ENCODE measurements around the gene CIRBP. TPM values are rescaled to one million over a fixed set of nuclear protein-coding genes. Genes with fewer than 3 reads are reported as not detected.

CIRBP gene
- total RNA-seq, 1 donor from 2014 or later = 174 TPM

GRCh38 chr19:1278713-1279660 lies 9.9 kb downstream of the CIRBP start:
- DNase-seq (ENCODE audit: low read depth) = no peak

GRCh38 chr19:1279782-1280341 lies 10.7 kb downstream of the CIRBP start:
- DNase-seq (ENCODE audit: low read depth) = peak; percentile 67

- no peak for DNase-seq (ENCODE audit: low read depth)
These were observed 11.8 kb downstream of the CIRBP start for GRCh38 chr19:1280636-1281568.

GRCh38 chr19:1281569-1282287 lies 12.6 kb downstream of the CIRBP start:
- DNase-seq (ENCODE audit: low read depth) = no peak

GRCh38 chr19:1282588-1283206 lies 13.6 kb downstream of the CIRBP start:
- no peak for DNase-seq (ENCODE audit: low read depth)

GRCh38 chr19:1283207-1283916 lies 14.2 kb downstream of the CIRBP start:
- no peak for DNase-seq (ENCODE audit: low read depth)

- DNase-seq (ENCODE audit: low read depth) = no peak
These were observed 14.8 kb downstream of the CIRBP start for GRCh38 chr19:1283917-1284292.

GRCh38 chr19:1284293-1284978 lies 15.3 kb downstream of the CIRBP start:
- DNase-seq (ENCODE audit: low read depth) = no peak

- no peak for DNase-seq (ENCODE audit: low read depth)
These were observed 16.0 kb downstream of the CIRBP start for GRCh38 chr19:1284979-1285736.

- no peak for DNase-seq (ENCODE audit: low read depth)
These were observed 16.7 kb downstream of the CIRBP start, which contains the start of gene EFNA2 for GRCh38 chr19:1285737-1286360. TSS of gene EFNA2 (plus strand) at chr19:1285873. CDS start at chr19:1286169, 296 bp downstream.

- no peak for DNase-seq (ENCODE audit: low read depth)
These were observed 17.6 kb downstream of the CIRBP start for GRCh38 chr19:1286487-1287353.

- DNase-seq (ENCODE audit: low read depth) = no peak
These were observed 18.5 kb downstream of the CIRBP start for GRCh38 chr19:1287354-1288225.

- DNase-seq (ENCODE audit: low read depth) = no peak
These were observed 19.1 kb downstream of the CIRBP start for GRCh38 chr19:1288226-1288612.

GRCh38 chr19:1288833-1289685 lies 19.9 kb downstream of the CIRBP start:
- no peak for DNase-seq (ENCODE audit: low read depth)

GRCh38 chr19:1289686-1290025 lies 20.5 kb downstream of the CIRBP start:
- DNase-seq (ENCODE audit: low read depth) = no peak
